Measurements from ENCODE around the gene METTL17.

- TF ChIP-seq POLR2A (IDR thresholded peaks at IDR 0.05; ENCODE audit: low read depth, low read length) (no peak), TAF1 (IDR thresholded peaks at IDR 0.05; ENCODE audit: low read depth, low read length) (no peak), POLR2AphosphoS5 (IDR thresholded peaks at IDR 0.05; ENCODE audit: low read depth, low read length) (no peak), PAX5 (IDR thresholded peaks at IDR 0.05; ENCODE audit: insufficient read depth, low read length, severe bottlenecking) (no peak)
Observed at GRCh38 chr14:21041676-21042433, 52.1 kb downstream of the METTL17 start, which contains the start of gene RNASE7.
